Hepatocyte (in vitro differentiated cells): Measurements from ENCODE around the gene TSPAN4.

Experiments used
- EZH2 ChIP-seq: fragments of 200-600 bp; sonication (generic); IDR thresholded peaks from 2 replicates; pipeline ENCODE4 v1.6.1; 2016; ENCODE audit warnings: antibody characterized with exemption, mild to moderate bottlenecking, borderline replicate concordance
- EZH2phosphoT487 ChIP-seq: fragments of 200-600 bp; sonication (generic); IDR thresholded peaks from one replicate; pipeline ENCODE4 v1.6.1; 2018; ENCODE audit warnings: antibody characterized with exemption, mild to moderate bottlenecking, low read depth, moderate library complexity; ENCODE audit not compliant: unreplicated experiment, severe bottlenecking
- TF ChIP-seq, protein P1 (sequence below): fragments of 200-600 bp; sonication (generic); IDR thresholded peaks from 2 replicates; pipeline ENCODE4 v1.5.1; 2016; ENCODE audit warnings: antibody characterized with exemption, mild to moderate bottlenecking; ENCODE audit not compliant: poor library complexity

DNA sequence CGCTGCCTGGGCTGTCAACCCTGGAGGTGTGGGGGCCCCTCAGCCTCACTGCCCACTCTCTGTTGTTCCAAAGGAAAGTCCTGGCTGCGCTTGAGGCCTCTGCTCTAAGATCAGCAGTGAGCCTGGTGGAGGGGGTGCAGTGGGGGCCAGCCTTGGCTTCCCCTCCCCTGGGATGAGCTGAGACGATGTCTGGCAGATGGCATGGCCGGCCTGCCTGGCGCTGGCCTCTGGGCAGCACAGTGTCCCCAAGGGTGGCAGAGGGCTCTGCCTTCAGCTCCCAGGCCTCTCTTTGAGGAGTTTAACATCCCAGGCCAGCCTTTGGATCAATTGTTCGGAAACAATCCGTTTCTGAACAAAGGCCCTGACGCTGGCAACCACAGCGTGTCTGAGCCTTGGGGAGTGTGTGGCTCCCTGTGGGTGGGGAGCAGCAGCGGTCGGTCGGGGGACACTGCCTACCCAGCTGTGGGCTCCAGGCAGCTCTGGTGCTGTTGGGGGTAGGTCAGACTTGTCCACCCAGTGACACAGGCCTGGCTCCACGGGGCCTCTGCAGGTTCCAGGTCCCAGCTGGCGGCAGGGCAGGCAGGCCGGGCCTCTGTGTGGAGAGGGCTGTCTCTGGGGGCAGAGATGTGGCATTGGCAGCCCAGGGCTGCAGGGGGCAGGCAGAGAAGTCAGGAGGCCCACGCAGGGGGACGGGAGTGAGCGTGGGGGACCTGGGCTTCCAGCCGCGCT, 12.1 kb downstream of the TSPAN4 start:
- TF ChIP-seq, protein P1, sequence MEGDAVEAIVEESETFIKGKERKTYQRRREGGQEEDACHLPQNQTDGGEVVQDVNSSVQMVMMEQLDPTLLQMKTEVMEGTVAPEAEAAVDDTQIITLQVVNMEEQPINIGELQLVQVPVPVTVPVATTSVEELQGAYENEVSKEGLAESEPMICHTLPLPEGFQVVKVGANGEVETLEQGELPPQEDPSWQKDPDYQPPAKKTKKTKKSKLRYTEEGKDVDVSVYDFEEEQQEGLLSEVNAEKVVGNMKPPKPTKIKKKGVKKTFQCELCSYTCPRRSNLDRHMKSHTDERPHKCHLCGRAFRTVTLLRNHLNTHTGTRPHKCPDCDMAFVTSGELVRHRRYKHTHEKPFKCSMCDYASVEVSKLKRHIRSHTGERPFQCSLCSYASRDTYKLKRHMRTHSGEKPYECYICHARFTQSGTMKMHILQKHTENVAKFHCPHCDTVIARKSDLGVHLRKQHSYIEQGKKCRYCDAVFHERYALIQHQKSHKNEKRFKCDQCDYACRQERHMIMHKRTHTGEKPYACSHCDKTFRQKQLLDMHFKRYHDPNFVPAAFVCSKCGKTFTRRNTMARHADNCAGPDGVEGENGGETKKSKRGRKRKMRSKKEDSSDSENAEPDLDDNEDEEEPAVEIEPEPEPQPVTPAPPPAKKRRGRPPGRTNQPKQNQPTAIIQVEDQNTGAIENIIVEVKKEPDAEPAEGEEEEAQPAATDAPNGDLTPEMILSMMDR, result no peak
- no peak for TF ChIP-seq EZH2
- TF ChIP-seq EZH2phosphoT487, result no peak
